ENCODE data around the gene TNFRSF8. TPM values are rescaled to one million over a fixed set of nuclear protein-coding genes. Genes with fewer than 3 reads are reported as not detected.

TNFRSF8 gene
- total RNA-seq, 1 donor from 2014 or later, result 2.2 TPM

DNA sequence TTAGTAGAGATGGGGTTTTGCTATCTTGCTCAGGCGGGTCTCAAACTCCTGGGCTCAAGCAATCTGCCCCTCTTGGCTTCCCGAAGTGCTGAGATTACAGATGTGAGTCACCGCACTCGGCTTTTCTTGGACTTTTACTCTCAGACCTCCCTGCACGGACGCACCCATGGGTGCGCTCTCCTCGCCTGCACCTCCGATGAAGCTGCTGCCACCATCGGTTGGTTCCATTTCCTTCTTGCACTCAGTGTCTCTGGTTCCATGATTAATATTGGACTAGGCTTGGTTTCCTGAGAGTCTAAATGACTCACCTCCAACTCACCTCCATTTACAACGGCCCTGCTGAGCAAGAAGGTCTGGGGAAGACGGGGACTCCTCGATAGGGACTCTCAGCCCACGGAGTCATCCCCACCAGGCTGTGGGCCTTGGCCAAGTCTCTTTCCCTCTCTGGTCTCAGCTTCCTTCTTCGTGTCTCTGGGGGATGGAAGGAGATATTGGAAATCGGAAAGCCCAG is 6.7 kb upstream of the TNFRSF8 start:
- intact Hi-C loops (cut with micrococcal nuclease), result no loop called here
- no peaks in the 10 kb centered on the region for H3K9me3 Mint-ChIP-seq
- TF ChIP-seq, protein P1, sequence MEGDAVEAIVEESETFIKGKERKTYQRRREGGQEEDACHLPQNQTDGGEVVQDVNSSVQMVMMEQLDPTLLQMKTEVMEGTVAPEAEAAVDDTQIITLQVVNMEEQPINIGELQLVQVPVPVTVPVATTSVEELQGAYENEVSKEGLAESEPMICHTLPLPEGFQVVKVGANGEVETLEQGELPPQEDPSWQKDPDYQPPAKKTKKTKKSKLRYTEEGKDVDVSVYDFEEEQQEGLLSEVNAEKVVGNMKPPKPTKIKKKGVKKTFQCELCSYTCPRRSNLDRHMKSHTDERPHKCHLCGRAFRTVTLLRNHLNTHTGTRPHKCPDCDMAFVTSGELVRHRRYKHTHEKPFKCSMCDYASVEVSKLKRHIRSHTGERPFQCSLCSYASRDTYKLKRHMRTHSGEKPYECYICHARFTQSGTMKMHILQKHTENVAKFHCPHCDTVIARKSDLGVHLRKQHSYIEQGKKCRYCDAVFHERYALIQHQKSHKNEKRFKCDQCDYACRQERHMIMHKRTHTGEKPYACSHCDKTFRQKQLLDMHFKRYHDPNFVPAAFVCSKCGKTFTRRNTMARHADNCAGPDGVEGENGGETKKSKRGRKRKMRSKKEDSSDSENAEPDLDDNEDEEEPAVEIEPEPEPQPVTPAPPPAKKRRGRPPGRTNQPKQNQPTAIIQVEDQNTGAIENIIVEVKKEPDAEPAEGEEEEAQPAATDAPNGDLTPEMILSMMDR (IDR thresholded peaks at IDR 0.05), result no peak
- H3K36me3 Mint-ChIP-seq (ENCODE audit: low read depth), result no peaks in the 10 kb centered on the region
- POLR2A ChIA-PET, result interaction anchor here (0.9 to 3.3 kb wide), 6 partner anchors 10 to 148 kb away, joined by 3 to 16 read pairs (median 6); partner anchors contain the start of gene MIIP
- no peak overlapping the region for H3K27ac Mint-ChIP-seq
- DNase-seq (no peak), ATAC-seq (ENCODE audit: low read depth) (no peak)
- no peak overlapping the region for H3K4me3 Mint-ChIP-seq
- peaks cover 3% of the 10 kb centered on the region for H3K27me3 Mint-ChIP-seq
- CTCF ChIA-PET, result interaction anchor here (1.0 kb wide), 1 partner anchor 63 kb away, joined by 3 read pairs; no protein-coding TSS in a partner anchor
- H3K4me1 Mint-ChIP-seq, result peaks cover 38% of the 10 kb centered on the region

DNA sequence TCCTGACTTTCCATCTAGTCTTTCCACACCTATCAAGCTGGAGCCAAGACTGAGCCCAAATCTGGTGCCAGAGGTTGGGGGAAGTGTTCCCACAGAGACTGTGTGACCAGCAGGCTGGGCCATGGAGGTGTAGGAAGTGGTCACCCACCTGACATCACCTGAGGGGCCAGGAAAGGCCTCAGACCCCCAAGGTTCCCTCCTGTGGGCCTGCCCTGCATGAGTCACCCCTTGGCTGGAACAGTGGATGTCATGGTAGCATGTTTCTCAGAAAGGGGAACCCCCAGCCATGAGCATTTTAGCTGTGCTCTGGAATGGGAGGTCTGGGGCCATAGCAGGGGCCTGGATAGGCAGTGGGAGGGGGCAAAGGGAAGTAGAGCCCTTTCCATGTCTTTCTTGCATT is 5.7 kb upstream of the TNFRSF8 start:
- H3K9me3 Mint-ChIP-seq, result no peaks in the 10 kb centered on the region
- H3K4me3 Mint-ChIP-seq, result no peak overlapping the region
- H3K36me3 Mint-ChIP-seq (ENCODE audit: low read depth), result no peaks in the 10 kb centered on the region
- ChIA-PET CTCF (no interaction called here), POLR2A (interaction anchor here (0.6 to 3.3 kb wide), 7 partner anchors 10 to 149 kb away, joined by 3 to 16 read pairs (median 4); partner anchors contain the start of gene MIIP)
- TF ChIP-seq, protein P1 (IDR thresholded peaks at IDR 0.05), result no peak
- DNase-seq, result no peak
- peaks cover 28% of the 10 kb centered on the region for H3K4me1 Mint-ChIP-seq
- ATAC-seq (ENCODE audit: low read depth), result peak; percentile 72
- H3K27me3 Mint-ChIP-seq, result peaks cover 3% of the 10 kb centered on the region
- intact Hi-C loops (cut with micrococcal nuclease), result no loop called here
- no peak overlapping the region for H3K27ac Mint-ChIP-seq

DNA sequence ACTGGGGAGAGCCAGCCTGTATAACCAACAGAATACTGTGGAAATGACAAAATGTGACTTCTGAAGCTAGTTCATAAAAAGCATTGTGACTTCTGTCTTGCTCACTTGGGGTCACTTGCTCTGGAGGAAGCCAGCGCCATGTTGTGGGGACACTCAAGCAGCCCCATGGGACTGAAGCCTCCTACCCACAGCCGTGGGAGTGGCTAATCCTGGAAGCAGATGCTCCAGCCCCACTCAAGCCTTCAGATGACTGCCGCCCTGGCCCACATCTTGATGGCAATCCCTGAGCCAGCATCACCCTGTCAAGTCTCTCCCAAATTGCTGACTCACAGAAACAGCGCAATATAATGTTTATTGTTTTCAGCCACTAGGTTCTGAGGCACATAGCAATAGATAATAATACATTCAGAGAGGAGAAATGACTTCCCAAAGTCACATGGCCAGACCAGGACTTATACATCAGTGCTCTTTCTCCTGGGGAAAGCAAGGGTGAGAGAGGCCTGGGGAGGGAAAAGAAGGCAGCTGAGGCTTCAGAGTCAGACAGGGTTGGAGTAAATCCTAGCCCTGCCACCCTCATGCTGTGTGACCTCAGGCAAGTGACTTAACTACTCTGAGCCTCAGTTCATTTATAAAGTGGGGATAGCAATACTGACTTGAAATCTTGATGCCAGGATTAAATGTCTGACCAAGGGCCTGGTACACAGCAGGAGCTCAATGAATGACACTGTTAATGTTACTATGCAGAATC is 5.0 kb upstream of the TNFRSF8 start:
- ATAC-seq (ENCODE audit: low read depth) (no peak), DNase-seq (no peak)
- ChIA-PET CTCF (interaction anchor here (2.3 kb wide), 1 partner anchor 21 kb away, joined by 8 read pairs; no protein-coding TSS in a partner anchor), POLR2A (interaction anchor here (1.0 to 3.3 kb wide), 3 partner anchors 12 to 39 kb away, joined by 3 to 16 read pairs (median 4); partner anchors contain the start of gene MIIP)
- Mint-ChIP-seq H3K4me3 (no peak overlapping the region), H3K36me3 (ENCODE audit: low read depth) (no peaks in the 10 kb centered on the region), H3K4me1 (peaks cover 24% of the 10 kb centered on the region), H3K9me3 (no peaks in the 10 kb centered on the region), H3K27ac (no peak overlapping the region), H3K27me3 (peaks cover 7% of the 10 kb centered on the region)
- intact Hi-C loops (cut with micrococcal nuclease), result no loop called here
- TF ChIP-seq, protein P1 (IDR thresholded peaks at IDR 0.05), result no peak

DNA sequence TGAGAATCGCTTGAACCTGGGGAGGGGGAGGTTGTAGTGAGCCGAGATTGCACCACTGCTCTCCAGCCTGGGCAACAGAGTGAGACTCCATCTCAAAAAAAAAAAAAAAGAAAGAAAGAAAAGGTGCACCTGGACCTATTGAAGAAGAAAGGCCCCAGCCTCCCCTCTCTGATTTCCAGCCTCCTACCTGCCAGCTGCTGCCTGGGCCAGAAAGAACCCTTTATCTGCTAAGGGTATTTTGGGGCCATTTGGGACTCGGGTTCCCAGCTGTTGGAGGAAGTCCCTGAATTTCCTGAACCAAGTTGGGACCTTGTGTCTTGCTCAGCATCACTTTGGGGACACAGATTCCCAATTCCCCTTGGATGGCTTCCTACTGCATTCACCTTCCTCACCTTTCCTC is 3.9 kb upstream of the TNFRSF8 start:
- intact Hi-C loops (cut with micrococcal nuclease), result no loop called here
- Mint-ChIP-seq H3K36me3 (ENCODE audit: low read depth) (no peaks in the 10 kb centered on the region), H3K4me1 (peaks cover 30% of the 10 kb centered on the region), H3K27ac (no peak overlapping the region), H3K27me3 (peaks cover 14% of the 10 kb centered on the region), H3K4me3 (no peak overlapping the region), H3K9me3 (no peaks in the 10 kb centered on the region)
- TF ChIP-seq, protein P1 (IDR thresholded peaks at IDR 0.05), result no peak
- POLR2A ChIA-PET, result interaction anchor here (3.3 kb wide), 1 partner anchor 13 kb away, joined by 16 read pairs; no protein-coding TSS in a partner anchor
- CTCF ChIA-PET, result interaction anchor here (2.3 kb wide), 1 partner anchor 20 kb away, joined by 8 read pairs; no protein-coding TSS in a partner anchor
- ATAC-seq (ENCODE audit: low read depth) (no peak), DNase-seq (no peak)

Data from activated B cell treated with CpG ODN at 0.5 μM for 24 hours (primary cell).